Common myeloid progenitor, CD34-positive (primary cell): Measurements from ENCODE around the gene ACAD9.

Source experiments
- CTCF ChIA-PET: fragments of 350-600 bp; sonication (Branson Sonifier 250); formaldehyde crosslinking; loops from one replicate; lab custom pipeline; 2021; ENCODE audit warnings: antibody characterized with exemption; lab: Charles Lee
- POLR2A ChIA-PET: fragments of 350-600 bp; sonication (Branson Sonifier 250); formaldehyde crosslinking; loops from one replicate; lab custom pipeline; 2021; ENCODE audit warnings: antibody characterized with exemption; lab: Charles Lee
- DNase-seq, 3 donors: peaks; one replicate each; pipeline versions ENCODE4 v3.0.0 to v3.0.0-alpha.2; 2013
- H3K27ac ChIP-seq, 2 experiments: 1 replicate in 1 of 2; 2 replicates in 1 of 2; pipeline ENCODE4 v1.7.0; 2013; ENCODE audit warnings: inconsistent platforms in 2 of 2, low read length in 2 of 2, mild to moderate bottlenecking in 2 of 2, low read depth in 1 of 2, moderate library complexity in 1 of 2; ENCODE audit not compliant: severe bottlenecking in 2 of 2, insufficient read depth in 1 of 2, poor library complexity in 1 of 2
- H3K27me3 ChIP-seq, 5 experiments: replicated peaks in 2 of 5; 1 replicate in 3 of 5; 2 replicates in 2 of 5; pipeline versions ENCODE4 v1.6.1 to v1.7.0; 2013; ENCODE audit warnings: low read length in 4 of 5, mild to moderate bottlenecking in 2 of 5, moderate library complexity in 2 of 5, inconsistent platforms in 1 of 5; ENCODE audit not compliant: insufficient read depth in 5 of 5, control insufficient read depth in 4 of 5
- H3K36me3 ChIP-seq, 4 experiments: 1 replicate in 2 of 4; 2 replicates in 2 of 4; pipeline versions ENCODE4 v1.6.1 to v1.7.0; 2013; ENCODE audit warnings: low read length in 3 of 4, control low read depth in 1 of 4, mild to moderate bottlenecking in 1 of 4; ENCODE audit not compliant: control insufficient read depth in 4 of 4, insufficient read depth in 4 of 4
- H3K4me1 ChIP-seq, 4 experiments: 1 replicate in 3 of 4; 2 replicates in 1 of 4; pipeline versions ENCODE4 v1.6.1 to v1.7.1; 2013; ENCODE audit warnings: low read length in 3 of 4, mild to moderate bottlenecking in 3 of 4, control low read depth in 1 of 4, inconsistent platforms in 1 of 4, moderate library complexity in 1 of 4; ENCODE audit not compliant: control insufficient read depth in 4 of 4, insufficient read depth in 4 of 4; ENCODE audit errors: control extremely low read depth in 1 of 4
- H3K4me3 ChIP-seq, 7 experiments: 1 replicate in 4 of 7; 2 replicates in 3 of 7; pipeline versions ENCODE4 v1.5.1 to v1.7.0; 2013; ENCODE audit warnings: mild to moderate bottlenecking in 7 of 7, low read length in 6 of 7, moderate library complexity in 6 of 7, inconsistent platforms in 2 of 7, low read depth in 2 of 7, control low read depth in 1 of 7; ENCODE audit not compliant: insufficient read depth in 4 of 7, control insufficient read depth in 1 of 7; ENCODE audit errors: extremely low read depth in 1 of 7
- H3K9me3 ChIP-seq, 5 experiments: 1 replicate in 4 of 5; 2 replicates in 1 of 5; pipeline versions ENCODE4 v1.6.1 to v1.7.1; 2013; ENCODE audit warnings: low read length in 4 of 5, mild to moderate bottlenecking in 2 of 5, inconsistent platforms in 1 of 5, low read depth in 1 of 5, moderate library complexity in 1 of 5; ENCODE audit not compliant: control insufficient read depth in 4 of 5, insufficient read depth in 2 of 5; ENCODE audit errors: control extremely low read depth in 1 of 5
- whole genome bisulfite sequencing: methylation state at CpG from one replicate; pipeline ENCODE4 v1.1.5; 2013; ENCODE audit not compliant: insufficient coverage; 5-methylcytosine and 5-hydroxymethylcytosine counted together

ACAD9 gene

DNA sequence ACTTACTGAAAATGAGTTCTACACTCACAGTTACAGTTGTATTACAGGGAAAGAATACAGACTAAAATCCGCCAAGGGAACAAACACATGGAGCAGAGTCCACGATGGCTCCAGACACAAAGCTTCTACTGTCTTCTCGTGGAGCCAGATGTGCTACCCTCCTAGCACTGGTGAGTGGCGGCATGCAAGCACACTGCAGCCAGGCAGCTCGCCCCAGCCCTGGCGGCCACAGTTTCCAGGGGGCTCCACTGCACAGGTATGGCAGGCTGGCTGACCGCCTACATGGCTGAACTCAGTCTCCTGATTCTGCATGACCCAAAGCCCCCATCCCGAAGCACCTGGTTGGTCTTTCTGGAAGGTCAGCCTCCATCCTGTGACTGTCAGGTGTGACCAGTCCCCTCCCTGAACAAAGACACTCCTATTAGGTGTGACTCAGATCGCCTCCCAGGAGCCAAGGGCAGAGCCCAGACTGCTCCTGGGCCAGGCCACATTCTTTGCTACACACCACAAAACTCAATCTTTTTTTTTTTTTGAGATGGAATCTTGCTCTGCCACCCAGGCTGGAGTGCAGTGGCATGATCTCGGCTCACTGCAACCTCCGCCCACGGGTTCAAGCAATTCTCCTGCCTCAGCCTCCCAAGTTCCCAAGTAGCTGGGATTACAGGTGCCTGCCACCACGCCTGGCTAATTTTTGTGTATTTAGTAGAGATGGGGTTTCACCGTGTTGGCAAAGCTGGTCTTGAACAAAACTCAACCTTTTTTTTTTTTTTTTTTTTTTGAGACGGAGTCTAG, 62.9 kb downstream of the ACAD9 start:
- Histone ChIP-seq H3K27me3 (no peaks in the 10 kb centered on the region), H3K4me1 (no peaks in the 10 kb centered on the region), H3K4me3 (no peak overlapping the region), H3K9me3 (no peaks in the 10 kb centered on the region), H3K36me3 (peaks cover 0 to 4% (median 0%) of the 10 kb centered on the region in 4 experiments), H3K27ac (no peak overlapping the region)
- WGBS = over 99% methylated on average over 7 of the region's 15 CpGs
- DNase-seq = no peak
- ChIA-PET POLR2A (interaction anchor here (0.7 kb wide), 1 partner anchor 29 kb away, joined by 4 read pairs; no protein-coding TSS in a partner anchor), CTCF (no interaction called here)

DNA sequence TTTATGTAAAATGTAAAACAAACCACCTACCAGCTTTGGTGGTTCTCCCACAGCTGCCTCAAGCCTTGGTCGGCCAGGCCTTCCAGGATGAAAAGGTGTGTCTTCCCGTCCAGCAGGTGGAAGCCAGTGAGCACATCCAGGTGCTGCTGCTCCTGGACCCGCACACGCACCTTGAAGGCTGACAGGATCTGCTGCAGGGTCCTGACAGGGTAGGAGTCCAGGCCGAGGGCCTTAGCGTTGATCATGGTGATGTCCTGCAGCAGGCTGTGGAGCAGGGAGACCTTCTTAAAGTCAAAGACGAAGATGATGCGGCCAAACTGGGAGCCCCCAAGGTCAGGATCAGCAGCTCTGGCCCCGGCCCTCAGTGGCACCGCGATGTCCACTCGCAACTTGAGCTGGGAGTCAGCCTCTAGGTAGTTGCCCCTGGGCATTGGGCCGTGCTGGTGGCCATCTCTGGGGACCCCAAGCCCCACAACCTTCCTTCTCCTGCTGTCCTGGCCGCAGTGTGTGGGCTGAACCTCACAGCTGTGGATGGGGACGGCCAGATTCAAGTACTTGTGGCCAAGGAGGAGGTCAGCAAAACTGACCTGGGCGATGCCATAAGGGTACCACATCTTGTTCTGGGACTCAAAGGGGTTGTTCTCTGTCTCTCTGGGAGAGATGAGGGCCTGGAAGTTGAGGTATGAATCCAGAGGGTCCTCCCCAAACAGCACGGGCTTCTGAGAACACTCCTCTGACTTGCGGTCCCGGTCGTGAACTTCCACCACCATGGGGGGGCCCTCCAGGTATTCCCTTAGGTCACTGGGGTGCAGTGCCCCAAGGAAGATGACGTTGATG, 65.8 kb downstream of the ACAD9 start:
- ChIA-PET POLR2A (no interaction called here), CTCF (no interaction called here)
- Histone ChIP-seq H3K4me3 (no peak overlapping the region), H3K4me1 (no peaks in the 10 kb centered on the region), H3K27ac (no peak overlapping the region), H3K27me3 (no peaks in the 10 kb centered on the region), H3K9me3 (no peaks in the 10 kb centered on the region), H3K36me3 (peaks cover 0 to 4% (median 0%) of the 10 kb centered on the region in 4 experiments)
- DNase-seq = no peak
- 96% methylated on average over 21 of the region's 21 CpGs for WGBS

DNA sequence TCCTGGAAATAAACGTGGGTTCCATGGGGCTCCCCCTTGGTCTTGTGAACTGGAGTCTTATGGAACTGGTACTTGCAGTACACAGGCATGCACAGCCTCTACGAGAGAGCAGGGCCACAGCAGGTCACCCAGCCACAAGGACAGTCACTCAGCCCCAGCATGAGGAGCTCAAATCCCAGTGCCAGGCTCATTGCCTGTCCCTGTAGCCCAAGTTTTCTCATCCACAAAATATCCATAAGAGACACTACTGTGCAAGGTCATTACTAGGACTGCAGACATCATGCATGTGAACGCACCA, 66.4 kb downstream of the ACAD9 start:
- no peaks in the 10 kb centered on the region for H3K27me3 ChIP-seq
- no peaks in the 10 kb centered on the region for H3K9me3 ChIP-seq
- no peaks in the 10 kb centered on the region for H3K4me1 ChIP-seq
- no peak overlapping the region for H3K4me3 ChIP-seq
- no peak overlapping the region for H3K27ac ChIP-seq
- CTCF ChIA-PET = no interaction called here
- no peak for DNase-seq
- whole genome bisulfite sequencing = 88% methylated on average over 3 of the region's 3 CpGs
- peaks cover 0 to 4% (median 0%) of the 10 kb centered on the region in 4 experiments for H3K36me3 ChIP-seq
- POLR2A ChIA-PET = no interaction called here

DNA sequence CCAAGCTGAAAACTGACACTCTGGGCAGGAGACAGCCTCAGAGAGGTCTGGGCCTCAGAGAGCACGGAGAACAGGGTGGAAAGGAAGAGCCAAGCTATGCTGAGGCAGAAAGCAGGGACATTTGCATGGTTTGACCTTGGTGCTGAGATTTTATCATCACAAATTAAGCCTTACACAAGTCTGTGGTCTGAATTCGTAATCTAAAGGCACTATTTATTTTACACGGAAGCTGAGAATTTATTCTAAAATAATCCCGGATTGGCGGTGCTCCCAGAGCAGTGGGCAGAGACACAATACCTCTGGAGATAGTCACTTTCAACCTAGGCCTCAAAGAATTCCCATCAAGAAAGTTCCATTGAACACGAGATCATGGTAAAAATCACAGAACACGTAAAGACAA, 67.0 kb downstream of the ACAD9 start:
- CTCF ChIA-PET = no interaction called here

DNA sequence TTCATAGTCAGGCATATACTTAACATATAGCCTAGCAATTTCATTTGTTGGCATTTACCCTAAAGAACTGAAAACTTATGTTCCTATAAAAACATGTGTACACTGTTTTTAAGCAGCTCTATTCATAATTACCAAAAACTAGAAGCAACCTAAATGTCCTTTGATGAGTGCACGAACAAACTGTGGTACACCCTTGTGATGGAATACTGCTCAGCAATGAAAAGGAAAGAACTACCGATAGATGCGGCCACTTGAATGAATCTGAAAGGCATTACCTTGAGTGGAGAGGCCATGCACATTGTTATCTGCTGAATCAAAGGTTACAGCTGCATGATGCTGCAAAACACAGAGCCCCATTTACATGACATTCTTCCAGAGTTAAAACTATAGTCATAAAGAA, 69.7 kb downstream of the ACAD9 start:
- Histone ChIP-seq H3K4me3 (no peak overlapping the region), H3K9me3 (no peaks in the 10 kb centered on the region), H3K27ac (no peak overlapping the region), H3K4me1 (no peaks in the 10 kb centered on the region), H3K27me3 (no peaks in the 10 kb centered on the region), H3K36me3 (peaks cover 0 to 4% (median 0%) of the 10 kb centered on the region in 4 experiments)
- ChIA-PET CTCF (no interaction called here), POLR2A (no interaction called here)
- no peak for DNase-seq
- 100% methylated on average over 2 of the region's 3 CpGs for whole genome bisulfite sequencing

More for the DNA sequence above, 67.0 kb downstream of the ACAD9 start:
- no peaks in the 10 kb centered on the region for H3K27me3 ChIP-seq
- no peaks in the 10 kb centered on the region for H3K4me1 ChIP-seq
- no peak for DNase-seq
- no peak overlapping the region for H3K27ac ChIP-seq
- POLR2A ChIA-PET = no interaction called here
- H3K9me3 ChIP-seq = no peaks in the 10 kb centered on the region
- H3K36me3 ChIP-seq = peaks cover 0 to 4% (median 0%) of the 10 kb centered on the region in 4 experiments
- H3K4me3 ChIP-seq = no peak overlapping the region
- WGBS = 82% methylated on average over 4 of the region's 7 CpGs

DNA sequence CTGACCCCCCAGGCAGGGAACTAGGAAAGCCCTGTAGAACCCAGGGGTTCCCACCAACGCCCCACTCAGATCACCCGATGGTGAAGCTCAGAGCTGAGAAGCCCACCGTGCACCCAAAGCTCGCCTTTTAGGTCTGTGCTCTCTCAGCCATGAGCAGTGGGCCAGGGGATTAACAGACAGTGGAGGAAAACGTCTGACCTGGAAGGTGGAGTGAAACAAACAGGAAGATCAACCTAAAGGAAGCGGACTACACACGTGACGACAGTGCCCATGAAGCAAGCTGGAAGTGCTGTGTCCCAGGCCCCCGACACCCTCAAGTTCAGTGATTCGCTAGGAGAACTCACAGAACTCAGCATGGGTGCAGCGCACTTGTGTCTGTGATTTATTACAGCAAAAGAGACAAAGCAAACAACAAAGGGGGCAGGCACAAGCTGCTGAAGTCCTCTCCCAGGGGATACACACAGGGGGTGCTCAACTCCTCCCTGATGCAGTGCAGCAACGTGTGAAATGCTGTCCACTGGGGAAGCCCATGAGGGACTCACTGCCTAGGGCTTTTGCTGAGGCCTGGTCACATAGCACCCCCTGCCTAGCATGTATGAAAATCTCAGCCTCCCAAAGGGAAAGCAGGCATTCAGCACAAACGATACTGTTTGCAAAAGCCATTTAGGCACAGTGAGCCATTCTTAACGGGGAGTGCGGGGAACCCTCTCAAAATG, 71.0 kb downstream of the ACAD9 start:
- ChIA-PET CTCF (interaction anchor here (1.1 kb wide), 1 partner anchor 20 kb away, joined by 3 read pairs; no protein-coding TSS in a partner anchor), POLR2A (interaction anchor here (0.6 kb wide), 1 partner anchor 103 kb away, joined by 4 read pairs; no protein-coding TSS in a partner anchor)
- H3K9me3 ChIP-seq = no peaks in the 10 kb centered on the region
- H3K36me3 ChIP-seq = no peaks in the 10 kb centered on the region
- no peak overlapping the region for H3K4me3 ChIP-seq
- no peak overlapping the region for H3K27ac ChIP-seq
- H3K27me3 ChIP-seq = no peaks in the 10 kb centered on the region
- WGBS = 90% methylated on average over 14 of the region's 15 CpGs
- no peaks in the 10 kb centered on the region for H3K4me1 ChIP-seq
- peak in 2 of 3 donors; percentile 5 to 31 for DNase-seq
